Loucy (cell line): Measurements from ENCODE around the gene MEAF6.

Experiments used
- EZH2phosphoT487 ChIP-seq: fragments of 200-600 bp; IDR thresholded peaks from 2 replicates; pipeline ENCODE4 v1.6.1; 2018; ENCODE audit warnings: antibody characterized with exemption, mild to moderate bottlenecking, moderate library complexity, borderline replicate concordance
- TF ChIP-seq, protein P1 (sequence below): fragments of 200-600 bp; sonication (generic); conservative IDR thresholded peaks from 2 replicates; pipeline ENCODE4 v1.5.1; 2014; ENCODE audit warnings: mild to moderate bottlenecking, antibody characterized with exemption, low read length

GRCh38 chr1:37478451-37478881, 36.1 kb downstream of the MEAF6 start:
- TF ChIP-seq, protein P1, sequence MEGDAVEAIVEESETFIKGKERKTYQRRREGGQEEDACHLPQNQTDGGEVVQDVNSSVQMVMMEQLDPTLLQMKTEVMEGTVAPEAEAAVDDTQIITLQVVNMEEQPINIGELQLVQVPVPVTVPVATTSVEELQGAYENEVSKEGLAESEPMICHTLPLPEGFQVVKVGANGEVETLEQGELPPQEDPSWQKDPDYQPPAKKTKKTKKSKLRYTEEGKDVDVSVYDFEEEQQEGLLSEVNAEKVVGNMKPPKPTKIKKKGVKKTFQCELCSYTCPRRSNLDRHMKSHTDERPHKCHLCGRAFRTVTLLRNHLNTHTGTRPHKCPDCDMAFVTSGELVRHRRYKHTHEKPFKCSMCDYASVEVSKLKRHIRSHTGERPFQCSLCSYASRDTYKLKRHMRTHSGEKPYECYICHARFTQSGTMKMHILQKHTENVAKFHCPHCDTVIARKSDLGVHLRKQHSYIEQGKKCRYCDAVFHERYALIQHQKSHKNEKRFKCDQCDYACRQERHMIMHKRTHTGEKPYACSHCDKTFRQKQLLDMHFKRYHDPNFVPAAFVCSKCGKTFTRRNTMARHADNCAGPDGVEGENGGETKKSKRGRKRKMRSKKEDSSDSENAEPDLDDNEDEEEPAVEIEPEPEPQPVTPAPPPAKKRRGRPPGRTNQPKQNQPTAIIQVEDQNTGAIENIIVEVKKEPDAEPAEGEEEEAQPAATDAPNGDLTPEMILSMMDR: no peak
- TF ChIP-seq EZH2phosphoT487: no peak
